Epithelial cell of esophagus (primary cell): Measurements from ENCODE around the gene BRD1.

Experiments
- DNase-seq: peaks from one replicate; pipeline ENCODE4 v3.0.0; 2010; ENCODE audit warnings: low read depth
- H3K4me3 ChIP-seq: 2 replicates; pipeline ENCODE4 v1.5.1; 2011; ENCODE audit warnings: mild to moderate bottlenecking, low read length, control low read depth
- CTCF ChIP-seq: IDR thresholded peaks from 2 replicates; pipeline ENCODE4 v1.5.1; 2011; ENCODE audit warnings: low read depth, mild to moderate bottlenecking, low read length, control low read depth, inconsistent platforms; ENCODE audit not compliant: insufficient read depth; ENCODE audit errors: missing control alignments

Gene BRD1

GRCh38 chr22:49733631-49734030 is 94.0 kb downstream of the BRD1 start:
- H3K4me3 ChIP-seq, result no peak overlapping the region
- TF ChIP-seq CTCF, result no peak
- DNase-seq, result no peak

- H3K4me3 ChIP-seq, result no peak overlapping the region
- no peak for DNase-seq
- no peak for TF ChIP-seq CTCF
Observed at GRCh38 chr22:49730656-49731055, 97.0 kb downstream of the BRD1 start.

GRCh38 chr22:49728570-49729271 is 99.0 kb downstream of the BRD1 start:
- H3K4me3 ChIP-seq, result no peak overlapping the region
- DNase-seq, result no peak
- TF ChIP-seq CTCF, result no peak

GRCh38 chr22:49727881-49728569 is 99.6 kb downstream of the BRD1 start:
- H3K4me3 ChIP-seq, result no peak overlapping the region
- no peak for TF ChIP-seq CTCF
- DNase-seq, result no peak

- no peak overlapping the region for H3K4me3 ChIP-seq
- no peak for TF ChIP-seq CTCF
- no peak for DNase-seq
Observed at GRCh38 chr22:49727191-49727880, 100.3 kb downstream of the BRD1 start.

- TF ChIP-seq CTCF, result no peak
- H3K4me3 ChIP-seq, result no peak overlapping the region
- no peak for DNase-seq
Observed at GRCh38 chr22:49726701-49727101, 101.0 kb downstream of the BRD1 start.
